A673 (cell line): ENCODE results near the gene ALPI. TPM values are rescaled to one million over a fixed set of nuclear protein-coding genes. Genes with fewer than 3 reads are reported as not detected.

ENCODE experiments used
- BruUV-seq: library from RNA; stranded (reverse); fragments of 400-500 nt; replicated peaks from 2 replicates; lab custom pipeline; 2021; lab: Mats Ljungman, UMichigan
- CTCF ChIA-PET: fragments of 300-600 bp; sonication (Branson Sonifier 250); formaldehyde crosslinking; loops from one replicate; lab custom pipeline; 2022; ENCODE audit warnings: antibody characterized with exemption; lab: Charles Lee
- POLR2A ChIA-PET: fragments of 300-600 bp; sonication (Branson Sonifier 250); formaldehyde crosslinking; loops from one replicate; lab custom pipeline; 2022; ENCODE audit warnings: antibody characterized with exemption; ENCODE audit not compliant: low non-redundant PET; lab: Charles Lee
- DNase-seq: peaks from one replicate; pipeline ENCODE4 v3.0.0-alpha.2; 2015; ENCODE audit warnings: low spot score
- H3K27ac ChIP-seq: fragments of 200-600 bp; sonication (generic); 2 replicates; pipeline ENCODE4 v1.5.1; 2016; ENCODE audit warnings: mixed run types, low read depth, mild to moderate bottlenecking, mixed read lengths, antibody characterized with exemption, low read length; ENCODE audit not compliant: poor library complexity, severe bottlenecking
- H3K27me3 ChIP-seq: fragments of 200-600 bp; sonication (generic); replicated peaks from 2 replicates; pipeline ENCODE4 v1.6.1; 2017; ENCODE audit warnings: mixed run types, low read depth, mild to moderate bottlenecking, mixed read lengths, antibody characterized with exemption, low read length; ENCODE audit not compliant: insufficient read depth, poor library complexity
- H3K36me3 ChIP-seq: fragments of 200-600 bp; sonication (generic); 2 replicates; pipeline ENCODE4 v1.6.1; 2016; ENCODE audit warnings: mixed run types, mild to moderate bottlenecking, mixed read lengths, antibody characterized with exemption, low read length; ENCODE audit not compliant: insufficient read depth, poor library complexity, severe bottlenecking
- H3K4me1 ChIP-seq: fragments of 200-600 bp; sonication (generic); 2 replicates; pipeline ENCODE4 v1.6.1; 2017; ENCODE audit warnings: mixed run types, mild to moderate bottlenecking, mixed read lengths, antibody characterized with exemption, low read length; ENCODE audit not compliant: insufficient read depth, poor library complexity, severe bottlenecking
- H3K4me3 ChIP-seq: fragments of 200-600 bp; sonication (generic); 2 replicates; pipeline ENCODE4 v1.5.1; 2016; ENCODE audit warnings: low read depth, mixed run types, mild to moderate bottlenecking, mixed read lengths, low read length; ENCODE audit not compliant: poor library complexity, severe bottlenecking
- H3K9me3 ChIP-seq: fragments of 200-600 bp; sonication (generic); 2 replicates; pipeline ENCODE4 v1.6.1; 2016; ENCODE audit warnings: mixed run types, low read depth, mild to moderate bottlenecking, mixed read lengths, antibody characterized with exemption, low read length; ENCODE audit not compliant: poor library complexity, severe bottlenecking
- CTCF ChIP-seq: fragments of 300-800, 200-600 bp; sonication (generic); conservative IDR thresholded peaks from 2 replicates; pipeline ENCODE4 v1.5.1; 2017; ENCODE audit warnings: low read depth, mild to moderate bottlenecking, antibody characterized with exemption, low read length, moderate library complexity, mixed read lengths
- EZH2 ChIP-seq: fragments of 200-600 bp; sonication (generic); IDR thresholded peaks from 2 replicates; pipeline ENCODE4 v1.6.1; 2017; ENCODE audit warnings: borderline replicate concordance, low read depth, mild to moderate bottlenecking, mixed read lengths, antibody characterized with exemption, low read length; ENCODE audit not compliant: poor library complexity, severe bottlenecking
- intact Hi-C: fragments of 100-400 bp; cut with micrococcal nuclease; formaldehyde crosslinking; loops from one replicate; pipeline ENCODE4 v1.10.0; 2022; ENCODE audit not compliant: unreplicated experiment
- total RNA-seq: library from RNA; stranded (reverse); gene quantifications from 2 replicates; pipeline ENCODE4 v1.2.3, GENCODE V29; 2021

The ALPI gene
- total RNA-seq, 1 experiment from 2014 or later = not detected

DNA sequence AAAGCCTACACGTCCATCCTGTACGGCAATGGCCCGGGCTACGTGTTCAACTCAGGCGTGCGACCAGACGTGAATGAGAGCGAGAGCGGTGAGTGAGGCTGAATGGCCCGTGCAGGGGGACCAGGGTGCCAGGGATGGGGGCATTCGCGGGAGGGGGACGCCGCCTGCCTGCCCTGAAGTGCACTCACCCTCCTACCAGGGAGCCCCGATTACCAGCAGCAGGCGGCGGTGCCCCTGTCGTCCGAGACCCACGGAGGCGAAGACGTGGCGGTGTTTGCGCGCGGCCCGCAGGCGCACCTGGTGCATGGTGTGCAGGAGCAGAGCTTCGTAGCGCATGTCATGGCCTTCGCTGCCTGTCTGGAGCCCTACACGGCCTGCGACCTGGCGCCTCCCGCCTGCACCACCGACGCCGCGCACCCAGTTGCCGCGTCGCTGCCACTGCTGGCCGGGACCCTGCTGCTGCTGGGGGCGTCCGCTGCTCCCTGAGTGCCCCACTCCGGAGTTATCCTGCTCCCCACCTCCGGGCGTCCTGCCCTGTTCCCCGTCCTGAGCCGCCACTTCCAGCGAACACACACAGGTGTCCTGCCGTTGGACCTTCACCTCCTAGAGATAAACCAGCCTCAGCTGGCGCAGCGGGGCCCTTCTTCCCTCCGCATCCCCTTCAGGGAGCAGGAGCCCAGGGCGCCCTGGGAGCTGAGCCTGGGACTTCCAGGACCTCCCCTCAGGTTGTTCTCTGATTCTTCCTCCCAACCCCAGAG lies 2.9 kb downstream of the ALPI start:
- intact Hi-C loops = no loop called here
- no peak for TF ChIP-seq CTCF
- no peak for TF ChIP-seq EZH2
- ChIA-PET POLR2A (no interaction called here), CTCF (no interaction called here)
- no TSS peak for BruUV-seq
- Histone ChIP-seq H3K36me3 (no peaks in the 10 kb centered on the region), H3K27ac (no peak overlapping the region), H3K9me3 (no peaks in the 10 kb centered on the region), H3K4me1 (no peaks in the 10 kb centered on the region), H3K27me3 (peaks cover 44% of the 10 kb centered on the region), H3K4me3 (no peak overlapping the region)
- no peak for DNase-seq

- H3K36me3 ChIP-seq = no peaks in the 10 kb centered on the region
- CTCF ChIA-PET = no interaction called here
- H3K27me3 ChIP-seq = peaks cover 44% of the 10 kb centered on the region
These were observed 3.6 kb downstream of the ALPI start for GRCh38 chr2:232459419-232460035.

GRCh38 chr2:232460171-232460570 lies 4.2 kb downstream of the ALPI start:
- BruUV-seq = no TSS peak
- TF ChIP-seq CTCF = no peak
- no peak for TF ChIP-seq EZH2
- POLR2A ChIA-PET = no interaction called here
- H3K9me3 ChIP-seq = no peaks in the 10 kb centered on the region
- H3K36me3 ChIP-seq = no peaks in the 10 kb centered on the region
- CTCF ChIA-PET = no interaction called here
- peaks cover 44% of the 10 kb centered on the region for H3K27me3 ChIP-seq
- no peak for DNase-seq
- no peaks in the 10 kb centered on the region for H3K4me1 ChIP-seq
- intact Hi-C loops = no loop called here
- H3K27ac ChIP-seq = no peak overlapping the region
- no peak overlapping the region for H3K4me3 ChIP-seq

More at GRCh38 chr2:232459419-232460035, 3.6 kb downstream of the ALPI start:
- BruUV-seq = no TSS peak
- H3K9me3 ChIP-seq = no peaks in the 10 kb centered on the region
- H3K4me3 ChIP-seq = no peak overlapping the region
- no peak for DNase-seq
- no peak overlapping the region for H3K27ac ChIP-seq
- intact Hi-C loops = no loop called here
- no peaks in the 10 kb centered on the region for H3K4me1 ChIP-seq
- no peak for TF ChIP-seq EZH2
- no peak for TF ChIP-seq CTCF
- POLR2A ChIA-PET = no interaction called here
